Putamen (tissue), 1 donor: Measurements from ENCODE around the gene ADARB2.
"Not testable (repeated sequence)": the region's sequence is repeated elsewhere in the genome, so short reads cannot be mapped to it uniquely, and the experiment has no call there.

Experiments
- DNase-seq: peaks from one replicate; pipeline ENCODE4 v3.0.0-alpha.2; 2016; ENCODE audit warnings: low spot score

Gene ADARB2

DNA sequence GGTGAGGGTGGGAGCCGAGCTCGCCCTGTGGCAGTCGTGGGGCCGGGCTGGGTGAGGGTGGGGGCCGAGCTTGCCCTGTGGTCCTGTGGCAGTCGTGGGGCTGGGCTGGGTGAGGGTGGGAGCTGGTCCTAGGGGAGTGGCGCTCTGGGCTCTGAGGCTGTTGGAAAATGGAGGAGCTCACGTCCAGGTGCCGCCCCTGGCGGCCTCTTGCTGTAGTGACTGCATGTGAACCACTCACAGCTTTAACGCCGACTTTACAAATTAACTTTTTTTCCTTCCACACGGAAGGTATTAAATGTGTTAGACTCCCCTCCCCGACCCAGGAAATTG, 368.5 kb downstream of the ADARB2 start:
- peak; percentile 21 for DNase-seq

DNA sequence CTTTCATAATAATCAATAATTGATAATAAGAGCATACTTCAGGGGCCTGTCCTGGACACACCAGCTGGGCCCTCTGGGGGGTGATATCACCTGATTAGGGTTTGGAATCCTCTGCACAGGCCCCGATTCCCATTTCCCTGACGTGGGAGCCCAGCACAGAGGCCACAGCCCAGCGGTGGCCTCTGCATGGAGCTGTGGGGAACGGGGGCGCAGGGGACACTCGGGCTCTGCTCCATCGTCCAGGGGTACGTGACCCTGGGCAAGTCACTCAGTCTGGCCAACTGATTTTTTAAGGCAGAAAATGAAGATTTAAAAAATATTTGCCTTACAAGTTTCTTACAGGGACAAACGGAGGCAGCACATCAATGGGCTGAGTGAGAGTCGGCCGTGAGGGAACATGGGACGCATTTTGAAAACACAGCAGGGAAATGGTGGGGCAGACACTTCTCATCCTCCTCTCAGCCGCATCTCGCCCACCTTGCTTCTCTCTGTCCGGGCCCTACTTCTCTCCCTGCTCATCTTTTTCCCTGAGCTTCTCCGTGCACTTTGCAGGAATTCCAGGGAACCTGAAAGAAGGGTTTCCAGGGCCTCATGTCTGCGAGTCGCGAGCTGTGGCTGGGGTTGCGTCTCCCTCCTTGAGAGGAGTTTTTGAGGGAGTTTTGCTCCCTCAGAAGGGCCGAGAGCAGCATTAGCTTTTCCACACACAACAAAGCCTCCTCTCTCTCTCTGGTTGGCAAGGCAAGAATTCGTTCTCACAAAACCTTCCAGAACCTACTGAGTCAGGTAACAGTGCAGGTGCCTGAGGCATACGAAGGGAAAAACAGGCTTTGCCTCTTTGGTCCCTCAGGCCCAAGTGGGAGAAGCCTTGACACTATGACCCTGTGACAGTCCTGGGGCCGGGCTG, 369.1 kb downstream of the ADARB2 start:
- DNase-seq: no peak

DNA sequence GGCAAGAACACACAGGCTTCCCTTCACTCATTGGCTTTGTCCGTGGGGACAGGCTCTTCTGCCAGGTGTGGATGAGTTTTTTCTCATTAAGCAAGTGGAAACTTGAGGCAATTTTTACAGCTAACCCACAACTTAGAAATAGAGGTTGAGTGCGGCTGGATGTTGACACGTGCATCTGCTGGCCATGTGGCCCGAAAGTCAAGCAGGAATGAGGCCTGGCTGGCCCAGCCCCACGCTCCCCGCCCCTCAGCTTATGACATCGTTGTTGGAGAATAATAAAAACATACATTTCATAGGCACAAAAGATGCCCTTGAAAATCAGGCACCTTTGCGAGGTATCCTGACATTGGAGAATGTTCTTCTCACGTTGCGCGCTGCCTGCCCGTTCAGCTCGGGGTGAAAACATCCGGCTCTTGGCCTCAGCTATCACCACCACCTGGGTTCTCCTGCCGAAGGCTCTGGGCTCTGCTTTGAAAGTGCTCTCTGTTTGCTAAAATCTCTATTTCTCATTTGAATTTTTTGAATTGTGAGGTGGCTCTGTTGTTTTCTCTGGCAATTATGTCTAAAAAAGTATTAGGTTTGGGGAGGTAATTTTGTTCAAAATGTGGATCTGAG, 370.4 kb downstream of the ADARB2 start:
- no peak for DNase-seq

DNA sequence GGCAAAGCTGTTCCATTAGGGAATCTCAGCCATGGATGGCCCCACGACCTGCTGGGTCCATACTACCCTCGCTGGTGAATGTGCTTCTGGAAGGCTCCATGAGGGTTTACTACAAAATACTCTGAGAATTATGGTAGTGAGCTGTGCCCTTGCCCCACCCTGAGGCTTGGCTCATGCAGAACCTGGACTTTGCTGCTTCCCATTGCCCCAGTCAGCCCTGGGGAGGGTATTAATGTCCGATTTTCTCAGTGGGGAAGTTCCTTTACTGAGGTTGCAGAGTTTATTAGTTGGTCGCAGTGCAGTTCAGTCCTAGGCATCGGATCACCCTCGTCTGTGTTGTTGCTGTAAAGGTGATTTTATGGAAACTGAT, 371.0 kb downstream of the ADARB2 start:
- DNase-seq: no peak

DNA sequence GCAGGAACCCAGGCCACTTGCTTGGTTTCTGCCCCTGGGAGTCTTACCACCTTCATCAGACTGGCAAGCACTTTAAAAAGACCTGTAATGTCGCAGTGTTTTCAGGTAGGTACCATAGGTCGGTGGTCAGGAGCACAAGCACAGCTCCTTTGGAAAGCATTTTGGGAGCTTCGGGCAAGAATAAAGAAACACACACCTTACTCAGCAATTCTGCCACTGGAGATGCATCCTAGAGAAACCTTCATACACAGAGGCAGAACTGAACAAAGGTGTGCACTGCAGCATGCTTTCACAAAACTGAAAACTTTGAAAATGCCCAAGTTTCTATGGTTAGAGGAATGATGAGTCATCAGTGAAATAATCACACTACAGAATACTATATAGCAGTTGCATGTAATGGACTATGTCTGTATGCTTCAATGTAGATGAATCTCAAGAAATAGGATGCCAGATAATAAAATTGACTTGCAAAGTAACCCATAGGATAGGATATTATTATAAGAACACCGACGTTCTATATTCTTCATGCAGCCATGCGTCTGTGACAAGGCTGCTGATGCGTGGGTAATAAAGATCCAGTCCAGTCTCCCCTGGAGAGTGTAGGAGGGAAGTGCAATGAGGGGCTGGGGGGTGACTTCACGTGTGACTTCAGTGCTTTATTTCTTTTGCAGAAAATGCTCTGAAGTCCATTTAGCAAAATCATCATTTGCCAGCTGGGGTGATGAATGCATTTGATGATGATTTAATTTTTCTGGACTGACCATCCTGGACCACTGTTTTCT, 371.6 kb downstream of the ADARB2 start:
- no peak for DNase-seq

DNA sequence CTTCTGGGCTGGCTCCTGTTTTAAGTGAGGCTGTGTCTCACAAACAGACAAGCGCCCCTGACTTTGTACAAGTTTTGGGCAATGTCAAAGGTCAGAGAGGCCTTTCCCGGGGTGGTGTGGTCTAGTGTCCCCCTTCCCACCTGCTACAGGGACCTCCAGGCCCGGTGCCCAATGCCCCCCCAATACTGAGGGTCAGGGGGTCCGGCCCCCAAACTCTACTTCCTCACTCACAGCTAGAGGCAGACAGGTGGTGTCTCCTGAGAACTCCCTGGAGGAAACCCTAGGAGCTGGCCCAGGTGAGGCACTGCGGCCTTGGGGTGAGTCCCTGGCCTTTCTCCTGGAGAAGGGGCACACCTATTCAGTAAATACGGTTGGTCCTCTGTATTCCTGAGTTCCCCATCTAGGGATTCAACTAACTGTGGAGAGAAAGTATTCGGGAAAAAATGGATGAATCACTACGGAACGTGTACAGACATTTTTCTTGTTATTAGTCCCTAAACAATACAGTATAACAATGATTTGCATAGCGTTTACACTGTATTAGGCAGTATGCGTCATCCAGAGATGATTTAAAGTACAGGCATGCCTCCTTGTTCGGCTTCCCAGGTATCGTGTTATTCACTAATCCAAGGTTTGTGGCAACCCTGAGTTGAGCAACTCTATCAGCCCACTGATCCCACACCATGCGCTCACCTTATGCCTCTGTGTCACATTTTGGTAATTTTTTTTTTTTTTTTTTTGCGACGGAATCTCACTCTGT, 373.0 kb downstream of the ADARB2 start:
- no peak for DNase-seq

DNA sequence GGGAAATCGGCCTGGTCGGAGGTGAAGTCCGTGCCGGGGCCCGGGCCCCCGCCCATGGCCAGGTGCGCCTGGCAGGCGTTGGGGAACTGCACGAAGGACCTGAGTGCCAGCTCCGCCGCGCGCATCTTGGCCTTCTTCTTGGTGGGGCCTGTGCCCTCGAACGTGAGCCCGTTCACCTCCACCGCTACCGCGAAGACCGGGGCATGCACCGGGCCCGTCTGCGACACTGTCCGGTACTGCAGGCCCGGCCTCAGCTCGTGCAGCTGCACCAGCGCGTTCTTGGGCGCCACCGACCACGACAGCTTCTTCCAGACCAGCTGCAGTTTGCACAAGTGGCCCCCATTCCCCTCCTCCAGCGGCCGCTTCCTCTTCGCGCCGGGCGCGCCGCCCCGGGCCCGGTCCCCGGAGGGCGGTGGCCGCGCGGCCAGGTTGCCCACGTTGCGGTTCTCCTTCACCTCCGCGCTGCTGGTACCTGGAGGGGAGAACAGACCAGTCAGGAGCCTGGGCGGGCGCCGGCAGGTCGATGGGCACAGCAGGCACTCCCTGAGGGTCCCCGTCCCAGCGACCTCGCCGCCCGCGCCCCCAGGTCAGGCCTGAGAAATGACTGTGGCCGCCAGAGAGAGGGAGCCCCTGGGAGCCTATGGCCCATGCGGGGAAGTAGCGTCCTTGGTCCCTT, 373.7 kb downstream of the ADARB2 start:
- no peak for DNase-seq

DNA sequence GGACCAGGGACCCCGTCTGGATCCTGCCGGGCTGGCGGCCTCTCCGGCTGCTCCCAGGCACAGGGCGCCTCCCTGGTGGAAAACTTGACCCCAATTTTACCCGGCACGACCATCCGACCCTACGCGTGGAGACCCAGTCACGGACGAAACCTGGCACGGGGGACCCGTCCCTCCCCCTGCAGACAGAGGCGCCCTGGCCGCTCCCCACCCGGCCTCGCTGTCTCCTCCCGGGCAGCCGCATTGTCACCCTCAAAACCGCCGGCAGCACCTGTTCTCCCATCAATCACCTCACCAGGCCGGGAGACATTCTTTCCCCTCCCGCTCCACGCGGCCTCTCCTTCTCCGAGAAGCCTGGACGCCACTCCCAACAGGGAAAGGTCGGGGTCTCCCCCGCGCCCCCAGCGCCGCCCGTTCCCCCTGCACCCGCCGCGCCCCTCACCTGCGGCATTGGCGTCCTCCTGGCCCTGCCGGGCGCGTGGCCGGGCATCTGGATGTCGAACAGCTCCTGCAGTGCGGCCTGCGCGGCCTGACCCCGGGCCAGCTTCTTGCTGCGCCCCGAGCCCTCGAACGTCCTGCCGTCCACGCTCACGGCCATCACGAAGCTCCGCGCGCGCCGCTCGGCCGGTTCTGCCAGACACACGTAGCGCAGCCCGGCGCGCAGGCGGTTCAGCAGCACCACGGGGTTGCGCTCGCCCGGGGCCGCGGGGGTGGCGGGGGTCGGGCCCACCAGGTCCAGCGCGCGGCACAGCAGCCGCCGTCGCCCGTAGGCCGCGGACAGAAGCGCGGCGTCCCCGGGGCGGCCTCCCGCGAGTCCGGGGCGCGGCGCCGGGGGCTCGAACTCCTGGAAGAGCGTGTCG, 374.5 kb downstream of the ADARB2 start:
- DNase-seq: no peak

DNA sequence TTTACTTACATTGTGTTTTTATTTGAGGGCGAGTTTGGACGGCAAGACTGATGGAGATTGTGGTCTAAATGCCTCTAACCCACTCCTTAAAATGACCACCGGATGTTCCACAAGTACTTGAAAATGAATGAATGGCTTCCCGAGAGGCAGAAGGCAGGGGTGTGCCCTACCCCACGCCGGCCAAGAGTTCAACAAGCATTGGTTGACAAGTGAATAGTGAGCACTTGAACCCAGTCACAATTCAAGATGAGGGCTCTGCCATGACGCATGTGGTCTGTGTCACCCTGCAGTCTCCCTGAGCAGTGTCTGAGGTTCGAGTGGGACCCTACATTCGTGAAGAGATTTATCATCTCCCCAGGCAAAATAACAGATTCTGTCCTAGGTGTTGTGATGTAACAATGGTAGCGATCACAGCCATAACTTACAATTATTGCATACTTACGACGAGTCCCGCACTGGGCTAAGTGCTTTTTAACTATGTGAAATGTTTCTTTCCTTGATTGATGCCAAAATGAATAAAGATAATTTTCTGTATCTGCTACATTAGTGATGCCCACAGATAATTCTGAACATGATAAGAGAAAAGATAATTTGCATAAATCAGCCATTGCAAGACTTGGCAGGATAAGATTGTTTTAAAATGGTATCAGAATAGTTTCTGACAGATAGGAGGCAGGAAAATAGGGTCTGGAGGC, 375.8 kb downstream of the ADARB2 start:
- no peak for DNase-seq

DNA sequence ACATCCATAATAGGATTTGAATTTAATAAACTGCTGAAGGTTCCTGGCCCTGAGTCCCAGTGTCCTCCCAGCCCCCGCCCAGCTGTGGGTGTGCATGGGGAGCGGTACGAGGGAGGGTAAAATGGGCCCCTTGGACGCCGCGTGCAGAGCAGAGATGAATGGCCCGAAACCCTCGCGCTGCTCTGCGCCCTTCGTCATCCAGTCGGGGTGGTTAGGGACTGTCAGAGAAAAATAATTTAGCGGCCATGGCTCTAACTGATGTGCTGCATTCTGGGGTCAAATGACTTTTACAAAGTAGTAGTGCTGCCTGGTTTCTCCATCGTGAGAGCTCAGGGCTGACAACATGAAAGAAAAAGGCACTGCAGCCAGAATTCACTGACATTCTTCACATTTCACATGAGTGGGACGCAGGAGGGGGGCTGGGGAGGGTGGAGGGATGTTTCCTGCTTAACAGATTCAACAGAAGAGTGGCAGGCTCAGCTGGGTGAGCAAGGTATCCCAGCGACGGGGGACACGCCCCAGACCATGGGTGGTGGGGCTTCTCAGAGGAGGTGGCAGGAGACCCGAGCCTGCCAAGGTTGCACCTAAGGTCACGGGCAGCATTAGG, 376.7 kb downstream of the ADARB2 start:
- no peak for DNase-seq

DNA sequence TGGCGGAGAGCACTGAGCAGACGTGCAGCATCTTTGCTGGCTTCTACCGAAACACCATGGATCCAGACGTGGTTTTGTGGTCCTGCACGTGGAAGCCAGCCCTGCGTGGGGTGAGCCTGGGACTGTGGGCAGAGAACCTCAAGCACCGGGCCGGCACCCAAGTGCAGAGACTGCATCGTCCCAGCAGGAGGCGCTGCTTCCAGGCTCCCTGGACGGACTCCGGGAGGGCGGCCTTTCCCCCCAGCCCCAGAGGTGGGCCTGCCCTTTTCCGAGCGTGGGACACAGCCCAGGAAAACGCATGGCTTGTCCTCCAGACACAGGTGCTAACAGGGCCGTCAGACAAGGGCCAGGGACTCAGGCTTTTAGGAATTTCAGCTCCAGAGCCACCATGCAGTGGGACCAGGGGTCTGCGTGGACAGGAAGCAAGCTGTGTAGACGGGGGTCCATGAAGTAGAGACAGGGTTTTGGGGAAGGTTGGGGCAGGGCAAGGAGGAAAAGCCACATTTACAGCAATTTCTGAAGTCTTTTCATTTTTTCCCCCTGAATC, 377.2 kb downstream of the ADARB2 start:
- no peak for DNase-seq

DNA sequence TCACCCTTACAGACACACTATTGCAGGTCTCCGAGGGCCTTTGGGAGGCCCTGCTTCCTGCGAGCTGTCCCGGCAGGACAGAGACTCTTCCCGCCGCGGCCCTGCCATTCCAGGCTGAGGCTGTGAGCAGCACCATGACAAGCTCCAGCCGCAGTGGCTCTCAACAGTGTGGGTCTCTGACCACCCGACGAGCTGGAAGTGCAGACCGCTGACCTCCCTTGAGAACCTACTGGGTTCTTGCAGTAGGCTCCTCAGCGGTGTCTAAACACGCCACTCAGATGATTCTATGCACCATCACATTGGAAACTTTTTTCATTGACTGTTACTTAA, 377.7 kb downstream of the ADARB2 start:
- no peak for DNase-seq

DNA sequence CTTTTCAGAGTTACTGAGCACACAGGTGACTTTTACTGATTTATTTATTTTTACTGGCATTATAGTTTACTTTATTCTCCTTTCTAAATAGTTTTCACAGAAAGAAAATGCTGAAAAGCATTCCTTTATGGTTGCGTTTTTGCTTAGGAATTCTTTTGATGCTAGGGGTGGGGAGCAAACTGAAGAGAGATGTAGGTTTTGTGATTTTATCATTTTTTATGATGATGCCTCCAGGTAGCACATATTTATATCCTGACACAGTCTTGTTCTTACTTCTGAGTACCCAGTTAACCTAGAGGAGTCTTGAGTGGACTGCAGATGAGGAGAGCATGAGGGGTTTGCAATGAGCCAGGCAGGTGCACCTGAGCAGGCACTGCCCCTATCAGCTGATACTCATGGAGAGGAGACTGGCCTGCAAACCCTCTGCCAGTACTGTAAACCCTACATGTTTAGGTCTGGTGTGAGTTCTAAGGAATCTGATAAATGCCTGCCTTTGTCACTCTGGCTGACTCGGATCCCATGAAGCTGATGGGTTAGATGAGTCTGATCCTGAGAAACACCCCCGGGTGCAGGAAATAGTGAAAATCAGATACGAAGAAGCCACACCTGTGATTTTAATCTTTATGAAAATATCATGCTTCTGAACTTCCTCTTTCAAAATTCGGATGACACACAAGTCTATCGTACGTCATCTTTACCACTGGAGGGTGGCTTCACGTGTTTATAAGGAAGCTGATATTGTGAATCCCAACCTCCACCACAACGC, 378.3 kb downstream of the ADARB2 start:
- no peak for DNase-seq

DNA sequence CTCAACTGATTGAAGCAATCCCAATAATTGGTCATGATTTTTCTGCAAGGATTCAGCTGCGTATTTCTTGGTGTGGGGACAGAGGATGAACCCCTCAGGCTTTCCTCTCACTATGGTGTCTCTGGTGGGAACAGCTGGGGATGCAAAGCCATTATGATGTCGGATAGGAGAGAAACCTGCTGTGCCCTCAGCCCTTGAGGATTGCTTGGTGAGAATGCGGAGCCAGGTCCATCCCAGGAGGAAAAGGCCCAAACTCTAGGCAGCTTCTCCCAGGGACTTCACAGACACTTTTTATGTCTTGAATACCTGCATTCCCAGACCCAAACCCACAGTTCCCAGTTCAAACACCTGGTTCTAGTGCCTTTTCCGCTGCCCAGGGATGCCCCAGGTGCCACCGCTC, 379.2 kb downstream of the ADARB2 start:
- no peak for DNase-seq

DNA sequence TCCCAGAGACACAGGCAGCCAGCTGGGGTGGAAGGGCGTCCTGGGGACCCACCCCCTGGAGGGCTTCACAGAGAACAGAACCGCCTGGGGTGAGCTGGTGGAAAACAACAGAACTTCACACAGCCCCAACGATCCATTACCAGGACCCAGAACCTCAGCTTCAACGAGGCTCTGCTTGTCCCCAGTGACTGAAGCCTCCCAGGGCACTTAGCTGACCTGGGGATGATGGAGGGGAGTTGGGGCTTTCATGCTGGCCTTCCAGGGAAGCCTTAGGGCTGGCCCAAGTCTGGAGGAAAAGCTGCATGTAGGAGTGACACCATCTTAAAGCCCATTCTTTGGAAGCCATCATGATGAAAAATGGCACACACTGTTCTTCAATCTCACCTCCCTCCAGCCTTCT, 381.0 kb downstream of the ADARB2 start:
- DNase-seq: no peak

DNA sequence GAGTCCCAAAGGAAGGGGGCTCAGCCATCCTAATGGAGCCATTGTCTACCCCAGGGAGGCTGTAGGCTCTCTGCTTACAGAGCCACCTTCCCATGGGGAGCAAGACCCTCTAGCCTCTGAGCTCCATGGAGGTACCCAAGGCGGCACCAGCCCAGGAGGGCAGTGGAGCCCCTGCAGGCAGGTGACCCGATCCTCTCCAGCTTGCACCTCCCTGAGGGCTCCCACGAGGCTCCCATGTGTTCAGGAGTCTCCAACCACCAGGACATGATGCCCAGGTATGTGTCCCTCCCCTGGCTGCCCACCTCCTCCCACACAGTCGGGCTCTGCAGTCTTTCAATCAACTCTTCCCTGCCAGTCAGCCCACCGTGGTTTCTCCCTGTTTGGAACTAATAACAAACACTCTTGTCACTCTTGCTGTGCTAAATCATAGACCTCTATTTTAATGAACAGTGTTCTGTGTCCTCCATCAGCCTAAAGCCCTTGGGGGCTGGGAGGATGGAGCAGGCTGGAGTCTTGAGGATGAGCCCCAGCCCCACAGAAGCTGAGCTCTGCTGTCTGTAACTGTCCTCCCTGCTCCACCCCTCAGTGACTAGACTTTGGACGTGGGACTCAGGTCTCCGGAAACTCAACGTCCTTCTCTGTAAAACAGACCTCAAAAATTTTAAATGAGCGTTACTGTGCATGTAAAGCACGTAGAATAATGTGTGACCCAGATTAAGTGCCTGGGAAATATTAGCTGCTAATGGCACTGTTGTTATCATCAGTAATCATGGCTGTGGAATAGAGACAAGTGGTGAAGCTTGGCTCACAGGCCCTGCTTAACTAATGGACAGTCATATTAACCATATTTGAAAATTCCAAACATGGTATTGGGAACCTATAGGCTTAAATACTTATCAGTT, 382.3 kb downstream of the ADARB2 start:
- no peak for DNase-seq

DNA sequence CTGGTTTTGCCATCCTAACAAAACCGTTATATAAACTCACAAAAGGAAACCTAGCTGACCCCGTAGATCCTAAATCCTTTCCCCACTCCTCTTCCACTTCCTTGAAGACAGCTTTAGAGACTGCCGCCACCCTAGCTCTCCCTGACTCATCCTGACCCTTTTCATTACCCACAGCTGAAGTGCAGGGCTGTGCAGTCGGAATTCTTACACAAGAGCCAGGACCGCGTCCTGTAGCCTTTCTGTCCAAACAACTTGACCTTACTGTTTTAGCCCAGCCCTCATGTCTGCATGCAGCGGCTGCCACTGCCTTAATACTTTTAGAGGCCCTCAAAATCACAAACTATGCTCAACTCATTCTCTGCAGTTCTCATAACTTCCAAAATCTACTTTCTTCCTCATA, 385.0 kb downstream of the ADARB2 start:
- DNase-seq: not testable (repeated sequence)

DNA sequence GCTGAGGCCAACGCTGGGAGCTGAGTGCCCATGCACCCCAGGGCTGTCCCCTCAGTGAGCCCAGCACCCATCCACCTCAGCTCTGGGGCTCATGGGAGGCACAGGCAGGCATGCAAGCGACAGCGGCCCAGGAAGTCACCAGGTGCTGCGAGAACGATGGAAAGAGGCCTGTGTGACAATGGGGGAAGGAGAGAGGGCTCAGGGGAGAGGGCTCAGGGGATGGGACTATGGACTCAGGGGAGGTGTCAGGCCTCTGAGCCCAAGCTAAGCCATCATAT, 388.6 kb downstream of the ADARB2 start:
- DNase-seq: no peak
